NB4 (cell line): ENCODE measurements around the gene AIDA.
"Not testable (repeated sequence)": the region's sequence is repeated elsewhere in the genome, so short reads cannot be mapped to it uniquely, and the experiment has no call there.

Experiments used
- DNase-seq: peaks from one replicate; pipeline ENCODE4 v3.0.0; 2010; ENCODE audit warnings: low read depth
- H3K4me3 ChIP-seq: one replicate; pipeline ENCODE4 v1.5.1; 2011; ENCODE audit warnings: mild to moderate bottlenecking, low read depth, low read length, moderate library complexity
- MAX ChIP-seq: IDR thresholded peaks from 2 replicates; pipeline ENCODE4 v1.6.1; 2011; ENCODE audit warnings: low read depth, low read length
- MYC ChIP-seq: IDR thresholded peaks from 2 replicates; pipeline ENCODE4 v1.6.1; 2011; ENCODE audit warnings: low read depth, low read length
- POLR2A ChIP-seq: IDR thresholded peaks from 2 replicates; pipeline ENCODE4 v1.6.1; 2011; ENCODE audit warnings: mild to moderate bottlenecking; ENCODE audit not compliant: insufficient read length; ENCODE audit errors: extremely low read depth
- TF ChIP-seq, protein P1 (sequence below): IDR thresholded peaks from one replicate; pipeline ENCODE4 v1.5.1; 2012; ENCODE audit warnings: low read depth, low read length

Gene AIDA

DNA sequence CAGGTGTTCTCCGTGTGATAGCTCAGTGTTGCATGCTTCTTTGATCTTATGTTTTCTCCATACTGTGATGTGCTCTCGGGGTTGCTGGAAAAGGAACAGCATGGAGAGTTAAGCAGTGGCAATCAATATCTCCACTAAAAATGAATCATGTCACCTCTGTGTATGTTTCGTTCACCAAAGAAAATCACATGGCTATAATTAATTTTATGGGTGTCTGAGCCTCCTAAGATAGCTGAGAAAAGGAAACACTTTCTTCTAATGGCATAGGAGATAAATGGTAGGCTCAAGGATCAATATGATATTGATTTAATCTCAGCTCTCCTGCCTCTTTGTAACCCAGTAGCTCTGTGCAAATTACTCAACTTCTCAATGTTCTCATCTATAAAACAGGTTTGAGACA, 39.0 kb upstream of the AIDA start:
- TF ChIP-seq POLR2A (no peak), MYC (no peak), MAX (no peak)
- TF ChIP-seq, protein P1, sequence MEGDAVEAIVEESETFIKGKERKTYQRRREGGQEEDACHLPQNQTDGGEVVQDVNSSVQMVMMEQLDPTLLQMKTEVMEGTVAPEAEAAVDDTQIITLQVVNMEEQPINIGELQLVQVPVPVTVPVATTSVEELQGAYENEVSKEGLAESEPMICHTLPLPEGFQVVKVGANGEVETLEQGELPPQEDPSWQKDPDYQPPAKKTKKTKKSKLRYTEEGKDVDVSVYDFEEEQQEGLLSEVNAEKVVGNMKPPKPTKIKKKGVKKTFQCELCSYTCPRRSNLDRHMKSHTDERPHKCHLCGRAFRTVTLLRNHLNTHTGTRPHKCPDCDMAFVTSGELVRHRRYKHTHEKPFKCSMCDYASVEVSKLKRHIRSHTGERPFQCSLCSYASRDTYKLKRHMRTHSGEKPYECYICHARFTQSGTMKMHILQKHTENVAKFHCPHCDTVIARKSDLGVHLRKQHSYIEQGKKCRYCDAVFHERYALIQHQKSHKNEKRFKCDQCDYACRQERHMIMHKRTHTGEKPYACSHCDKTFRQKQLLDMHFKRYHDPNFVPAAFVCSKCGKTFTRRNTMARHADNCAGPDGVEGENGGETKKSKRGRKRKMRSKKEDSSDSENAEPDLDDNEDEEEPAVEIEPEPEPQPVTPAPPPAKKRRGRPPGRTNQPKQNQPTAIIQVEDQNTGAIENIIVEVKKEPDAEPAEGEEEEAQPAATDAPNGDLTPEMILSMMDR, result no peak
- DNase-seq, result no peak
- no peak overlapping the region for H3K4me3 ChIP-seq

DNA sequence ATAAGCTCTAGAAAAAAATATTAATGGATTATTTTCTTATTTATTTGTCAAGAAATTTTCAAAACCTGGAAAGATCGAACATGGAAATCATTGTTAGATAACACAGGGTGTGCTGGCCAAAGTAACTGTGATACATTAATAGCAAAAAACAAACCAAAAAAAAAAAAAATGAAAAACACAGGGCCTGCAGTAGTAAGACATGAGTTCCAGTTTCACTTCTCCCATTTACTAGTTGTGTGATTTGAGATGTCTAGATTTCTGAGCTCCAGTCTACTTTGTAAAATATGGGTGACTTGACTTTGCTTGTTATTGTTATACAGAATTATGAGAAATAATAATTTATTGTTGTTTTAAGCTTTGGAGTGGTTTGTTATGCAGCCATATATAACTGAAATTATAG, 38.4 kb upstream of the AIDA start:
- no peak for TF ChIP-seq MYC
- TF ChIP-seq, protein P1, result no peak
- TF ChIP-seq POLR2A, result no peak
- no peak for TF ChIP-seq MAX
- DNase-seq, result no peak

GRCh38 chr1:222749927-222750326, 37.6 kb upstream of the AIDA start:
- no peak overlapping the region for H3K4me3 ChIP-seq
- no peak for DNase-seq
- TF ChIP-seq POLR2A (no peak), MYC (no peak), MAX (no peak)
- TF ChIP-seq, protein P1, result no peak

More for the DNA sequence above, 38.4 kb upstream of the AIDA start:
- no peak overlapping the region for H3K4me3 ChIP-seq

GRCh38 chr1:222741630-222742457, 29.6 kb upstream of the AIDA start:
- not testable (repeated sequence) for H3K4me3 ChIP-seq, DNase-seq

DNA sequence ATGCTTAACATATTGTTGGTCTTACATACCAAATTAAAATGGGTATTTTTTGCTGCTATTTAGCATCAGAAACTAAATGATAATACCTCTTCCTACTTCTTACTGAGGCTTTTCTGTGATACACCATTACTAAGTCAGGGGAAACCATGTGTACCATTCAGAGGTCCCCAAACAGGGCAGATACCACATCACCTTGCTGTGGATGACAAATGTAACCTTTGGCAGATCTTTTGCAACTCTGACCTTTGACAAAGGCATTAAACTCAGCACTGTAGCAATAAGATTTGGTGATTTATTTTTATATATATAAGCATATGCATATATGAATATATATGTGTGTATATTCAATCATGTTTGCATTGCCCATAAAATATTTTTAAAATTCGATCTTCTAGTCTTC, 27.6 kb upstream of the AIDA start:
- no peak for DNase-seq

GRCh38 chr1:222739465-222739864, 27.2 kb upstream of the AIDA start:
- no peak for DNase-seq
- TF ChIP-seq MAX (no peak), POLR2A (no peak), MYC (no peak)
- TF ChIP-seq, protein P1, result no peak
- H3K4me3 ChIP-seq, result no peak overlapping the region

More for the DNA sequence above, 27.6 kb upstream of the AIDA start:
- TF ChIP-seq MAX (no peak), POLR2A (no peak), MYC (no peak)
- TF ChIP-seq, protein P1, result no peak
- H3K4me3 ChIP-seq, result no peak overlapping the region
